CD4-positive, alpha-beta T cell treated with Interferon alpha-2 for 1 hour (primary cell): Measurements from ENCODE around the gene MLLT1.

Experiments used
- DNase-seq, 2 donors: peaks; one replicate each; pipeline ENCODE4 v3.0.0-alpha.2; 2020 to 2022

The MLLT1 gene

DNA sequence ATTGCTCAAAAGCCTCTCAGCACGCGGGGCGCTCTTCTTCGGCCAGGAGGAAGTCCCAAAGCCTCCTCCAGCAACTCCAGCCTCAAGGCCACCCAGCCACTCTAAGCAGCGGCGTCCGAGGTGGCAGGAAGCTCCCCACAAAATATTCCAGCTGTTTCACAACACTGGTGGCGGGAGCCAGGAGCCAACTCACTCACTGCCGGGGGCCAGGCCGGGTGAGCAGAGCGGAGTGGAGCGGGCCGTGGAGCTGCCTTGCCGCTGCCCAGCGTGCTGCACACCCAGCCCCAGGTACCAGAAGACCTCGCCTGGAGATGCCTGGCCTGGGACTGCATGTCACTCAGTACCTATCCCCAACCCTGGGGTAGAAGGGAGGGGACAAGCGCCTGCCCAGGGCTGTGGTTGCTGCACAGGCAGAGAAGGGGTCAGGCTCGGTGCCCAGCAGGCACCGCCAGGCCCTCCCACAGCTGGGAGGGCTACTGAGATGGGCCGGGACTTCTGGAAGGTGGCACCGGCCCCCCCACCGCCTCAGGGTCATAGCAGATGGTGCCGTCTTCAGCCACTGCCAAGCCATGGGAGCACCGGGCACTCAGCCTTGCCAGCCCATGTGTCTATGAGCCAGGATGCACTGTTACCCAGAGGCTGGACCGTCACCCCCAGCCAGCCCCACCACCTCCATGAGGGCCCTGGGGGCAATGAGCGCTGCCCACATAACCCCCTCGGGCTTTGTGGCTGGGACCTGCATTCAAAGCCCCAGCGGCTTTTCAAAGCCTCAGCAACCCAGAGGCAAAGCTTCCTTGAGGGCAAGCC is 59.2 kb downstream of the MLLT1 start:
- no peak for DNase-seq

- DNase-seq: no peak
Observed at GRCh38 chr19:6219586-6220290, 60.0 kb downstream of the MLLT1 start.

DNA sequence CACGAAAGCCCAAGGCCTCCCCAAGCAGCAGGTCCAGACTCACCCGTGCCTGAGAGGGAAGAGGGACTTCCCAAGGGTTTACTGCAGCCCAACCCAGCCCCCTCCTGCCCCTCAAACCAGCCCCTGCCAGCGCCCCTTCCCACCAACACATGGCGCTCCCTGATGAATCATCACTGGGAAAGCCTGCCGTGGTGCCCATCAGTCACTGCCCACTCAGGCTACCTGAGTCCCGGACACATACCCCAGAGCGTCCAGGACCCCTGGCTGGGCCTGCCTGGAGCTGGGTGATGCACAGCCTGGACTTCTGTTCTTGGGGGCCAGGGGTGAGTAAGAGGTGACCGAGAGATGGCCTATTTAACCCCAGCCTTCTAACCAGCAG is 60.6 kb downstream of the MLLT1 start:
- no peak for DNase-seq

DNA sequence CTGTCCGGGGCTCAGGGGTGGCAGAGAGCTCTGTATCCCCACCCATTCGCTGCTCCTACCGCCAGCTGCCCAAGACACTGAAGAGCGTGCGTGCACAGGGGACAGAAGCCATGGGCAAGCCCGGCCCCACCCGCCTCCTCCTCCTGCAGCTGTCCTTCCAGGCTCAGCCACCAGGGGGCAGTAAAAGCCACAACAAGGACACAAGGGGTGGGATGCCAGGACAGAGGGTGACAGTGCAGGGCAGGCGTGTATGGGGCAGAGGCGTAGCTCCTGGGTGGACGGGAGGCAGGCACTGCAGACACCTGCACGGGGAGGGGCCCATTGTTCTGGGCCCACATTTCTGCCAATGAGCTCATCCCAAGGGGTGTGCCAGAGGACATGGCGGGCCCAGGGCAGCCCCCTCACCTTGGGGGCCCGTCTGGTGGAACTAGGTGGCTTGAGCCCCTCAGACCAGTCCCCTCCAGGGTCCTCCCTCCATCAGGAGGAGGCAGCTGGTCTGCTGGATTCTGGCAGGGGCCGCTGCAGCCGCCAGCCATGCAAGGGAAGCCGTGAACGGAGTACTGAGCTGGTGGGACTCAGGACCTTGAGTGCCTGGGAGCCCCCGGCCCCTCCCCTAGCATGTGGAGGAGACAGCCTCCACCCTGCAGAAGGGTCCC is 61.2 kb downstream of the MLLT1 start:
- peak; percentile 78 to 82 for DNase-seq

DNA sequence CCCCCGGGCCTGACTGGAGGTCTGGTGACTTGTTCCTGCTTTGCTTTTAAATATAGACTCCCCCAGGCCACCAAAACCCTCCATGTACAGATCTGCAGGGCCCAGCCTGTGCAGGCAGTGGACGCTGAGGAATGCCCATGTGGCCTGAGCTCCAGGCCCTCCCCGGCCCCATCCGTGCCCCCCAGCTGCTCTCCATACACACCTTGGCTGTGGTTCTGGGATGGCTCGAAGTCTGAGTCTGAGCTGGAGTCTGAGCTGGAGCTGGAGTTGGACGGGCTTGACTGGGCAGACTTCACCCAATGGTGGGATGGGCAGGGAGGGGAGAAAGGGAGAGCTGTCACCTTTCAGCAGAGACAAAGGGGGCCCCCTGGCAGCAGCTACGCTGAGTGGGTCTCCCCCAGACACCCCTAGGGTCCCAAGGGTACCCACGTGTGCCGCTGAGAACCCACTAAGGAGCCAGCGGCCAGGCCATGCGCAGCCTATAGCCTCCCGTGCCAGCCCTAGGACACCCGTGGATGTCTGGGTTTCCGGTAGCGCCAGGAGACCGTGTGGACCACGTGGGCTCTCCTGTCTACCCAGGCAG is 61.9 kb downstream of the MLLT1 start:
- DNase-seq: no peak

DNA sequence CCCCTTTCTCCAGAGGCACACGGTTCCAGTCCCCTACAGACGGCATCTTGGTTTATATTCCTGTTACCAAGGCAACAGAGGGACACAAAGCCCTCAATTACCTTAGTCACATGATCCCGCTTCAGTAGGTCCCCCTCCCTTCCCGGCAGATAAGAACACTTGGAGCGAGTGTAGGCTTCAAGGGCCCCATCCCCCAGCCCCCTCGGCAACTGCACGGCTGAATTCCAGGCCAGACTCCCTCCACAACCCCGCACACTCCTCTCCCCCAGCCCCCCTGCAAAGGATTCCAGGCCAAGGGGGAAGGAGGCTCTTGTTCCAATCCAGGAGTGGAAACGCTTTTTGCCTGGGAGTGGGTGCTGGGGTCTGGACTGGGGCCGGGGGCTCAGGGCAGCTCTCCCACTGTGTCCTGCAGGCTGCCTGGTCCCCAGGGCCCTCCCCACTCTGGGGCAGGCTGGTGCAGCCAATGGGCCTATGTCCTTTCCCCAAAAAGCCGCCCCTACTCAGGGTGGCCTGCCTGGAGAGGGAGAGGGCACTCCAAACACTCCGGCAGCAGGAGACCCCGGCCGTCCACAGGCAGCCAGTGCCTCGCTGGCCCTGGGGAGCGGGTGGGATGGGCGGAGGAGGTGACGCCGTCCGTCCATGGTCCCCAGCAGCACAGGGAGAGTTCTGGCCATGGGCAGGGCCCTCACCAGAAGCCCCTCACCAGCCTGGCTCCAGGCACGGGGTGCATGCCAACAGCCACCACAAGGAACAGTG is 62.6 kb downstream of the MLLT1 start:
- DNase-seq: no peak

DNA sequence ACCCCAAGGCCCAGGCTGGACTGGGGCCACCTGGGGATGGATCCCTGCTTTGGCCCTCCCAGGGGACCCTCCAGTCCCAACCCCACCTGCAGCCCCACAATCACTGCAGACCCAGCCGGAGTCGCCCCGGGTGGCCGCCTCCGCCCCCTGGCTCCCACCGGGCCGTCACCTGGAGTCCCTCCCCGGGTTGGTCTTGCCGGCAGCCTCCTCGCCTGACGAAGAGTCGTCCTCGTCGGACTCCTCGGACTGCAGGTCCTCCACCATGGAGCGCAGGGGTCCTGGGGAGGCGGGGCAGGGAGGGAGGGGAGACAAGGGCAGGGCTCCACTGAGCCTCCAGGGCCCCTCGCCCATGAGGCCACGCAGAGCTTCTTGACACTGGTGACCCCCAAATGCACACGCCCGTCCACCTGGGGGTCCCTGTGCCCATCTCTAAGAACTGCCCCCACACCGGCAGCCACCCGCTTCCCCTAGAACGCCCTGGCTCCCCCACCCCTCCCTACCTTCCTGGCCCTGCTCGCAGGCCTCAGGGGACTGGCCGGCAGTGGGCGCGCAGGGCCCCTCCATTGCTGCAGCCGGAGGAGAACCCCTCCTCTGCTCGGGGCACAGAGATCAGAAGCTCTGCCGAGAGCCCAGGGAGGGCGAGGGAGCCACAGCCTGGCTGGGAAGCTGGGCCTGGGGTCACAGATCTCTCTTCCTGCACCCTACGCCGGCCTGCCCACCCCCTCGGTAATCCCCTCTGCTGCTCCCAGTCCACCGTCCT is 63.4 kb downstream of the MLLT1 start:
- DNase-seq: no peak

DNA sequence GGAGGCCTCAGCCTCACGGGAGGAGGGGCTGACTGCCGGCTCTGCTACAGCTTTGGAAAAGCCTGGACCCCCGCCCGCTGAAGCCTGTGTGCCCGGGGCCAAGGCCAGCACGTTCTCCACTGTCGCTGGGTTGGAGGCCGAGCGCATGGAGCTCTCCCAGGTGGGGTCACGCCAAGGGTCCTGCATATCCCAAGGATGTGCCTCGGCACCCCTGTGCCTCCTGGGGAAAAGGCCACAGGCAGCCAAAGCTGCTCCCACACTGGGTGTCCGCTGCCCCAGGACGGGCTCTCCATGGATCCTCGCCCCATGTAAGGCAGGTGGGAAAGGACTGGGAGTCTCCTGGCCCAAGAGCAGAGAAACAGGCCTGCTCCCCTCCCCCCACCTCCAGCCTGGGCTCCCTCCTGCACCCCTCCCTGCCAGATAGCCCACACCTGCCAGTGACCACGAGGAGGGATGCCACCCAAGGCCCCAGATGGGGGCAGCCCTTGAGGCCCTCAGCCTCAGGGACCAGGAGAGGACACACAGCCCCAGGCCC is 64.0 kb downstream of the MLLT1 start:
- no peak for DNase-seq

DNA sequence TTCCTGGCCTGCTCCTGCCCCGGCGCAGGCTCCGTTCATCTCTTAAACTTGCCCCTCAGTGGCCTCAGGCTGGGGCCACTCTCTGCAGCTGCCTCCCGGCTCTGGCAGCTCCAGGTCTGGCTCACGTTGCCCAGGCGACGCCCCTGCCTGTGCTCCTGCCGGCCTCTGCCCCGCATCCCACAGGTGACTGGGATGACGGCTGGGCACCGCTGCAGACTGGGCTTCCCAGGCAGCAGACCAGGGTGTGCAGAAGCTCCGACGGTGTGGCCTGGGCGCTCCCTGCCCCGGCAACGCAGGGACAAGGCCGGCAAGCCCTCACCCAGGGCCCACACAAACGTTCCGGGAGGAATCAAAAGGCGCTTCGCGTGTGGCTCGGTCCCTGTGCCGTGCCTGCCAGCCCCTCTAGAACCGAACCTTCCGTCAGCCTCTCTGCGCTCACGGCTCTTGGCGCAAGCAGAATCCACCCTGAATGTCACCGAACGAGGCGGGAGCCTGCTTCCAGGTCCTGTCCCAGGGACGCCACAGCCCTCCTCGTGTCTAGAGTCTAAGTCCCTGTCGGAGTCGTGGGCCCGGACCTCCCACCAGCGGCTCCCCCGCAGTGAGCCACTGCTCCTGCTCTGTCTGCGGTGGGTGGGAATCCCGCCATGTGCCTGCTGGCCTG is 64.8 kb downstream of the MLLT1 start:
- DNase-seq: no peak

GRCh38 chr19:6213696-6214641 is 65.8 kb downstream of the MLLT1 start:
- DNase-seq: no peak

- no peak for DNase-seq
Observed at GRCh38 chr19:6213266-6213595, 66.5 kb downstream of the MLLT1 start.

DNA sequence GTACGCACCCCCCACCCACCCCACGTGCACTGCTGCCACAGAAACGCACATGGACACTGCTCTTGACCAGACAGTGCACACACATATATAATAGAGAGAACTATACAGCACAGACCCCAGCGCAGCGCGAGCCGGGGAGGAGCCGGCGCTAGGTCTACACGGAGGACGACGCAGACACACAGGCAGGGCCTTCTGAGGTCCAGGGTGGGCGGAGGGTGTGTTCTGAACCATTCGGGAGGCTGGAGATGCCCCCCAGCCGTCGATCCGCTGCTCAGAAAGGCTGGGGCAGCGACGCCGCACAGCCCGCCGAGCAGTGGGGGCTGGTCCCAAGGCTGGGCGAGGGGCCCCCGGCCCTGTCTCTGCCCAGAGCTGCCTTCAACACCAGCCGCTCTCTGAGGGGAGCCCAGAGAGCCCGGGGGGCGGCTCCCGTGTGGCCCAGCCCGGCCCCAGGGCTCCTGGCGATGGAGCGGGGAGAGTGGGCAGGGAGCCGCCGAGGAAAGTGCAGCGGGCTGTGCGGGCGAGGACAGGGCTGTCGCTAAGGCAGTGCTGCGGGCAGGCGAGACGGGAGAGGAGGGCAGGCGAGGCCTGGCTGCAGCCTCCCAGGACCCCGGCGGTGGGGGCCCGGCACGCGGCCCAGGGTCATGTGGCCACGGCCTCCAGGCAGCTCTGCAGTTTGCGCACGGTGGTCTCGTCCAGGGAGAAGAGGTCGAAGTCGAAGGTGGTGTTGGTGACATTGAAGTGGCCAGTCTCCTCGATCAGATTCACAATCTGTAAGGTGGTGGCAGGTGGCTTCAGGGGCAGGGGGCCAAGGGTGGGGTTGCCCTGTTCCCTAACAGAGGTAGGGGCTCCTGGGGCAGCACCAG is 67.1 kb downstream of the MLLT1 start:
- DNase-seq: no peak

GRCh38 chr19:6211632-6212402 is 68.0 kb downstream of the MLLT1 start:
- DNase-seq: no peak

DNA sequence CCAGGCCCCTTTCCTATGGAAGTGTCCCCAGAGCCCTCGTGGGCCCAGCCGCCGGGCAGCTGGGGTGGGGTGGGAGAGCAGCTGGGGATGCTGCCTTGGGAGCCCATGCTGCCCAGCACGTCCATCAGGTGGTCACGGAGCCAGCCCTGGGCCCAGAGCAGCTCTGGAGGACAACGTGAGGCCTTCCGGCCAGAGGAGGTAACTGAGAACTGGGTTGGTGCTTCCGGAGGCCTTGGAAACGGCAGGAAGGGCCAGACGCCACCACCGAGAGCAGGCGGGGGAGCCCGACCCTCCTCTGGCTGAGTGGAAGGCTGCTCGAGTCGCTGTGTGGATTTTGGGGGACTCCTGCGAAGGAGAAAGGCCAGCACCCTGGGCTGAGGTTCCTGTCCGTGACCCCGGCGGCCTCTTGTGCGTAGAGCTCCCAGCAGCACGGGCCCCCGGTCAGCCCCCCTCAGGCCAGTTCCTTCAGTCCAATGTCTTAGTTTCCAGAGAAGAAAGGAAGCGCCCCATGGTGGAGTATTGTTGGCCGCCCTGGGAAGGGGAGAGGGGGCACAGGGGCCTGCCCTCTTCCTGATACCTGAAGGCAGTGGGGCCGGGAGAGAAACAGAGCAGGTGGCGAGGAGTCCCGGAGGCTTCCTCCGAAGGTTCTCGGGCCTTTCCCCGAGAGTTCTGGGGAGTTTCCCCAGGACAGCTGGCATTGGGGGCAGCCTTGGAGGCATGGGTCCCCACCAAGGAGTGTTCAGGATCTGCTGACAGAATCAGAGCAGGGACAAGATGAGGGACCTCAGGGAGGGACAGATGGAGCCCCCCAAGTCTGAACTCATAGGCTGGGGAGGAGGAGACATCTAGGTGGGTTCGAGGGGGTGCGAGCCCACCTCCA is 68.8 kb downstream of the MLLT1 start:
- no peak for DNase-seq

DNA sequence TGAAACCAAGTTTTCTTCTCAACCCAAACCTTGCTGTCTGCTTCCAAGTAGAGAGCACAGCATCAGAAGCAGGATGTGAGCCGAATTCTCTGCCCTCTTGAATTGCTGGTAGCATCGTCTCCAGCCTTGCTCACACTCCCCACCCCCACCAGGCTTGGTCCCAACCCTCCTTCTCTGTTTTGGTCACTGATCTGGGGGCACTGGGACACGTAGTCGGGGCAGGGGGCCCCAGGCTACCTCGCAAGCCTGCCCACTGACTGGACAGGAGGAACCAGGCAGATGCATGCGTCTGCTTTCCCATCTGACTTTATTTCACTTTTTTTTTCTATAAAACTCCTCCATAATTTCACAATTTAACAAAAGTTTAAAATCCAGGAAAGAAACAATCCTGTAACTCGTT is 69.7 kb downstream of the MLLT1 start:
- no peak for DNase-seq

DNA sequence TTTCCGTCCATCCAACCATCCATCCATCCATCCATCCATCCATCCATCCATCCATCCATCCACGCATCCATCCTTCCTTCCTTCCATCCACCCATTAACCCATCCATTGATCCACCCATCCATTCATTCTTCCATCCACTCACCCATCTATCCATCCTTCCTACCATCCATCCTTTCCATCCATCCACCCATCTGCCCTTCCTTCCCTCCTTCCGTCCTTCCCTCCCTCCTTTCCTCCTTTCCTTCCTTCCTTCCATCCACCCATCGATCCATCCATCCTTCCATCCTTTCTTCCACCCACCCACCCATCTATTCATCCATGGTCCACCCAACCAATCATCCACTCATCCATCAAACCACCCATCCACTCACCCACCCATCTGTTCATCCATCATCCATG is 70.1 kb downstream of the MLLT1 start:
- DNase-seq: no peak

- no peak for DNase-seq
Observed at GRCh38 chr19:6209233-6209632, 70.5 kb downstream of the MLLT1 start.
